SH-SY5Y (cell line): ENCODE measurements around the gene CCDC9.

Source experiments
- GATA2 ChIP-seq: IDR thresholded peaks from 2 replicates; pipeline ENCODE4 v1.6.1; 2011; ENCODE audit warnings: mild to moderate bottlenecking, low read depth, low read length
- GATA3 ChIP-seq: IDR thresholded peaks from 2 replicates; pipeline ENCODE4 v1.6.1; 2011; ENCODE audit warnings: low read depth, mild to moderate bottlenecking, low read length, moderate library complexity

DNA sequence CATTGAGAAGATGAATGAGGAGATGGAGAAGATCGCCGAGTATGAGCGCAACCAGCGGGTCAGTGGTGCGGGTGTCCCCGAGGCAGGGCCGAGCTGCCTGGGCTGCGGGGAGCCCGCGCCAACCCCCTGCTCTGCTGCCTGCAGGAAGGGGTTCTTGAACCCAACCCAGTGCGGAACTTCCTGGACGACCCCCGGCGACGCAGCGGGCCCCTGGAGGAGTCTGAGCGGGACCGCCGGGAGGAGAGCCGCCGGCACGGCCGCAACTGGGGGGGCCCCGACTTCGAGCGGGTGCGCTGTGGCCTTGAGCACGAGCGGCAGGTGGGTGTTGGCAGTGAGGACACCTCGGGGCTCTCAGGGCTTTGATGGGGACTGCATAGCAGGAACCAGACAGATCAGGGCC is 8.3 kb downstream of the CCDC9 start:
- TF ChIP-seq GATA2 (no peak), GATA3 (no peak)
